GM18907 (cell line): ENCODE results near the gene MBOAT2.

Source experiments
- ATAC-seq: cut with Tn5 transposase; IDR thresholded peaks from one replicate; pipeline ENCODE4 v1.9.1; 2021; ENCODE audit warnings: mild to moderate bottlenecking, moderate library complexity; ENCODE audit not compliant: unreplicated experiment

MBOAT2 gene

DNA sequence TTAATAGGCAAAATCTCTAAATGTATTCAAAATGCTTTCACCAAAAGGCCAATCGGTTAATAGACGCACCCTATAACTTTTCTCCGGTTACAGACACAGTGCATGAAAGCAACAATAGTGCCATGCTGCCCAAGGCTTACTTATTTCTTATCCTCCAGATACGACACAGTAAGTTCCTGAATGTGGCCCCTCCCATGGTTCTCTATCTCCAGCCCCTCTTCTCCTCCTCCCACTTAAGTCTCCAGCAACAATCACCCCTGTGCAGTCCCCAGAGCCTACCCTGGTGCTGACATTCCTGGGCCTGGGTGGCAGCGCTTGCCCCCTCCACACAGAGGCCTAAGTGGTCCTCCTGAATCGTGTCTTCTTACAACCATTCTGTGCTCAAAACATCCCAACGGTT lies 169.6 kb downstream of the MBOAT2 start:
- no peak for ATAC-seq

GRCh38 chr2:8831516-8831915 lies 172.0 kb downstream of the MBOAT2 start:
- ATAC-seq = no peak

DNA sequence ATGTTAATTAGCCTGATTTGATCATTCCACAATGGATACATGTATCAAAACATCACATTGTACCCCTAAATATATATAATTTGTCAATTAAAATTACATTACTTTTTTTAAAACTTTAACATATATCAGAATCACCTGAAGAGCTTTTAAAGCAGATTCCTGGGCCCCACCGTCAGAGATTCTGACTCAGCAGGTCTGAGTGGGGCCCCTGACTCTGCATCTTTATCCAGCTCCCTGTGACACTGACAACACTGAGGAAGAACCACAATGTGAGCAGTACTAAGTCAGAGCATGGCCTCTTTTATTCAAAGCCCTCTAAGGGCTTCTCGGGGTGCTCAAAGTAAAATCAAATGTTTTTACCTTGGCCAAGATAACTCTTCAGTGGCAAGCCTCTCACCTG lies 175.8 kb downstream of the MBOAT2 start:
- no peak for ATAC-seq

DNA sequence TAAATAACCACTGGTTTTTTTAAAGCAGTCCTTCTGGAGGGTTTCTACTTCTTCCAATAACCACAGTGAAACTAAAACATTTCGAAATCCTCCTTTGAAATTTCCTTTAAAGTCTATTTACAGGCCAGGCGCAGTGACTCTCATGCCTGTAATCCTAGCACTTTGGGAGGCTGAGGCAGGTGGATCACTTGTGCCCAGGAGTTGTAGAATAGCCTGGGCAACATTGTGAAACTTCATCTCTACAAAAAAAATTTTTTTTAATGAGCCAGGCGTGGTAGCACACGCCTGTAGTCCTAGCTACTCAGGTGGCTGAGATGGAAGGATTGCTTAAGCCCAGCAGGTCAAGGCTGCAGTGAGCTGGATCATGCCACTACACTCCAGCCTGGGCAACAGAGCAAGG lies 181.3 kb downstream of the MBOAT2 start:
- no peak for ATAC-seq

GRCh38 chr2:8821276-8822217 lies 181.9 kb downstream of the MBOAT2 start:
- no peak for ATAC-seq

GRCh38 chr2:8819948-8820347 lies 183.5 kb downstream of the MBOAT2 start:
- ATAC-seq = no peak

DNA sequence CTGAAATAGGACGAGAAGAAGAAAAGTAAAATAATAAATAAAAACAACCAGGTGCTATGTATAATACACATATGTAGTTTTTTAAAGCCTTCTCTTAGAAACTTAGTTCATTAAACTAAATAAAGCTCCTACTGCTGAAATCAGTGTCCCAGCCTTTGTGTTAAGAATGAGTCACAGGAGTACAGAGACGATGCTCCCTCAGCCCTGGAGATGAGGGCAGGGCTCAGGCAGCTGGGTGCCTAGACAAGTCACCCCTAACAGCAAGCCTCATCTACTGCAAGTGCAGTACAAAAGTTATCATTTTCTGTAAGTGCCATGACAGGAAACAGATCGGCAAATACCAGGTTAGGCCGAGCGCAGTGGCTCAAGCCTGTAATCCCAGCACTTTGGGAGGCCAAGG lies 184.3 kb downstream of the MBOAT2 start:
- ATAC-seq = no peak

GRCh38 chr2:8817221-8817620 lies 186.3 kb downstream of the MBOAT2 start:
- ATAC-seq = no peak

GRCh38 chr2:8806885-8807704 lies 196.4 kb downstream of the MBOAT2 start:
- ATAC-seq = no peak

- ATAC-seq = no peak
These were observed 197.9 kb downstream of the MBOAT2 start for GRCh38 chr2:8805278-8806210.

- ATAC-seq = peak; percentile 98
These were observed 199.7 kb downstream of the MBOAT2 start for GRCh38 chr2:8803658-8804379.

DNA sequence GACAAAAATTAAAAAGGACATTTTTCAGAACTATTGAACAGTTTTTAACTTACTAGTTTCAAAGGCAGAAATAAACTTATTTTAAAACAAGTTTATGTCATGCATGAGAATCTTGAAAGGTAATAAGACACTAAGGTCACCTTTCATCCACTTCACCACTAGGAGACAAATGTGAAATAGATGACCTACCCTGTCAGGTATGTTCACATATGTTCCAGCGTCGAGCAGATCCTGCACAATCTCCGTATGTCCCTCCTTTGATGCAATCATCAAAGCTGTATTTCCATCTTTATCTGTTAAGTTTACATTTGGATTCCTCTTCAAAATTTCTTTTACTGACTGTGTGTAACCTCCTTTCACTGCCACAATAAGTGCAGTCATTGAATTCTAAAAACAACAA lies 200.7 kb downstream of the MBOAT2 start:
- no peak for ATAC-seq
